ENCODE data around the gene LMF1. TPM values are rescaled to one million over a fixed set of nuclear protein-coding genes. Genes with fewer than 3 reads are reported as not detected.

Gene LMF1
- total and polyA plus RNA-seq, 9 of the 15 experiments (the other 6 are each of a cell fraction or from before 2014, with no cell fraction given), result 0.11 to 1.6 (median 0.55) TPM; not detected in 1

DNA sequence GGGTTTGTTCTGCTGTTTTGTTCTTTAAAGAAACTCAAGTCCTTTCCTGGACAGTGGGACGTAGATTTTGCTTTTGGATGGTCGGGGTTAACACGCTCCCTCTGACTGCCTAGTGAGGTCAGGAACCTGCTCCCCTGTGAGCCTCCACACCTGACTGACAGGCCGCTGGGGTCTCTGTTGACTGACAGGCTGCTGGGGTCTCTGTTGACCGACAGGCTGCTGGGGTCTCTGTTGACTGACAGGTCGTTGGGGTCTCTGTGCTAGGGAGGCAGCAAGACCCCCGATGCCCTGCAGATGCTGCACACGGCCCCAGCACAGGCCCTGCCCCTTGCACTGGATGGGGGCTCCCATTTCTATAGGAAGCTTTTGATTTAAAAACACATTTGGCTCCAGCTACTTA is 33.5 kb downstream of the LMF1 start:
- H3K27me3 ChIP-seq (ENCODE audit: control insufficient read depth in 2 of 2, insufficient read depth in 2 of 2, low read length in 2 of 2), result peaks cover 73 to 80% of the 10 kb centered on the region in 2 experiments
- no peak overlapping the region for H3K27ac ChIP-seq (ENCODE audit: extremely low read depth, low read depth, low read length)
- DNase-seq (ENCODE audit: extremely low read depth in 1 of 4, low spot score in 3 of 4) (no peak), FAIRE-seq (no peak), ATAC-seq (no peak)
- BruUV-seq (replicated peaks), result no TSS peak
- no peak overlapping the region for H3K9ac ChIP-seq (ENCODE audit: insufficient read depth in 1 of 2, low read depth in 2 of 2, low read length in 2 of 2)
- ChIA-PET CTCF (ENCODE audit: low intra/inter-chr PET ratio) (no interaction called here), POLR2A (interaction anchor here (0.5 to 1.5 kb wide), 3 partner anchors 13 to 121 kb away, joined by 3 to 4 read pairs (median 4); no protein-coding TSS in a partner anchor)
- no peak overlapping the region for H3K4me3 ChIP-seq
- H3K4me1 ChIP-seq (replicated peaks in 1 of 2; ENCODE audit: control insufficient read depth in 2 of 2, insufficient read depth in 2 of 2, low read length in 2 of 2), result peaks cover 0 to 13% of the 10 kb centered on the region in 2 experiments; a peak in 1 of 5 replicates
- no peaks in the 10 kb centered on the region for H3K9me3 ChIP-seq (replicated peaks; ENCODE audit: control insufficient read depth, insufficient read depth, low read depth, low read length)
- no peaks in the 10 kb centered on the region for H3K36me3 ChIP-seq (ENCODE audit: control insufficient read depth, insufficient read depth, low read length)
- H3K4me2 ChIP-seq (ENCODE audit: insufficient read depth, low read length), result no peak overlapping the region
- intact Hi-C loops (cut with micrococcal nuclease) (no loop called here), in situ Hi-C loops (cut with MboI) (no loop called here)
- WGBS (ENCODE audit: insufficient coverage, low coverage, missing lambda C conversion rate), result 6% methylated on average over 8 of the region's 8 CpGs
- H2AFZ ChIP-seq (ENCODE audit: low read depth, low read length), result no peak overlapping the region
- no peak for TF ChIP-seq E2F1 (CRISPR knock-in tag; IDR thresholded peaks at IDR 0.05)
- TF ChIP-seq RUNX1 (IDR thresholded peaks at IDR 0.05; ENCODE audit: low read depth), result no peak
- no peak for TF ChIP-seq TOE1 (IDR thresholded peaks at IDR 0.05; ENCODE audit: borderline replicate concordance)
- TF ChIP-seq TOE1 (CRISPR knock-in tag; IDR thresholded peaks at IDR 0.05; ENCODE audit: borderline replicate concordance, low read depth), result no peak
- TF ChIP-seq POLR2AphosphoS5 (IDR thresholded peaks at IDR 0.05; ENCODE audit: control insufficient read depth, insufficient read depth, low read depth, low read length), result no peak
- no peak for TF ChIP-seq POLR3G (IDR thresholded peaks at IDR 0.05; ENCODE audit: extremely low read depth, insufficient read length, insufficient replicate concordance)
- H4K20me1 ChIP-seq (replicated peaks; ENCODE audit: control insufficient read depth, insufficient read depth, low read length), result peaks cover 18% of the 10 kb centered on the region
- H3K9me1 ChIP-seq (ENCODE audit: control insufficient read depth, insufficient read depth, low read length), result no peaks in the 10 kb centered on the region
- no peaks in the 10 kb centered on the region for H3K79me2 ChIP-seq (ENCODE audit: control insufficient read depth, insufficient read depth, low read length)

All from K562 (cell line).